PC-3 (cell line): ENCODE measurements around the gene PLEKHH2. TPM values are rescaled to one million over a fixed set of nuclear protein-coding genes. Genes with fewer than 3 reads are reported as not detected.

Source experiments
- ATAC-seq: fragments of 200-7000 bp; cut with Tn5 transposase; 2 replicates; pipeline ENCODE4 v1.9.1; 2020; ENCODE audit warnings: mild to moderate bottlenecking, moderate library complexity
- BruUV-seq: library from RNA; stranded (reverse); fragments of 400-500 nt; replicated peaks from 2 replicates; lab custom pipeline; 2021; lab: Mats Ljungman, UMichigan
- CTCF ChIA-PET: fragments of 300-600 bp; sonication (Branson Sonifier 250); formaldehyde crosslinking; loops from one replicate; lab custom pipeline; 2022; ENCODE audit warnings: antibody characterized with exemption; lab: Charles Lee
- POLR2A ChIA-PET: fragments of 300-600 bp; sonication (Branson Sonifier 250); formaldehyde crosslinking; loops from one replicate; lab custom pipeline; 2022; ENCODE audit warnings: antibody characterized with exemption; ENCODE audit not compliant: unreplicated experiment; lab: Charles Lee
- DNase-seq: peaks from one replicate; pipeline ENCODE4 v3.0.0-alpha.2; 2015
- H2AFZ ChIP-seq: fragments of 300-600 bp; sonication (generic); 2 replicates; pipeline ENCODE4 v1.6.0; 2016; ENCODE audit warnings: antibody characterized with exemption, low read length
- H3F3A ChIP-seq: fragments of 300-600 bp; sonication (generic); one replicate; pipeline ENCODE4 v1.6.0; 2017; ENCODE audit warnings: antibody characterized with exemption, low read length, control low read depth, mild to moderate bottlenecking; ENCODE audit not compliant: unreplicated experiment
- H3K27ac ChIP-seq: fragments of 300-600 bp; sonication (generic); 2 replicates; pipeline ENCODE4 v1.5.1; 2016; ENCODE audit warnings: mild to moderate bottlenecking, low read length
- H3K27me3 ChIP-seq: fragments of 300-600 bp; sonication (generic); 2 replicates; pipeline ENCODE4 v1.6.1; 2016; ENCODE audit warnings: low read length, mixed read lengths
- H3K36me3 ChIP-seq: fragments of 300-600 bp; sonication (generic); 2 replicates; pipeline ENCODE4 v1.6.1; 2016; ENCODE audit warnings: low read depth, mixed run types, low read length, mixed read lengths
- H3K4me1 ChIP-seq: fragments of 300-600 bp; sonication (generic); 2 replicates; pipeline ENCODE4 v1.5.1; 2016; ENCODE audit warnings: low read length; ENCODE audit not compliant: insufficient read depth
- H3K4me2 ChIP-seq: fragments of 300-600 bp; sonication (generic); 2 replicates; pipeline ENCODE4 v1.6.0; 2016; ENCODE audit warnings: low read length
- H3K4me3 ChIP-seq: fragments of 300-600 bp; sonication (generic); 2 replicates; pipeline ENCODE4 v1.5.1; 2016; ENCODE audit warnings: mild to moderate bottlenecking, low read length, mixed read lengths
- H3K79me2 ChIP-seq: fragments of 300-600 bp; sonication (generic); 2 replicates; pipeline ENCODE4 v1.6.1; 2017; ENCODE audit warnings: low read length, mixed read lengths
- H3K9ac ChIP-seq: fragments of 300-600 bp; sonication (generic); 2 replicates; pipeline ENCODE4 v1.6.0; 2016; ENCODE audit warnings: mild to moderate bottlenecking, low read length
- H3K9me2 ChIP-seq: fragments of 300-600 bp; sonication (generic); replicated peaks from 2 replicates; pipeline ENCODE4 v1.6.1; 2016; ENCODE audit warnings: mixed run types, low read length, mixed read lengths
- H3K9me3 ChIP-seq: fragments of 300-600 bp; sonication (generic); 2 replicates; pipeline ENCODE4 v1.6.1; 2016; ENCODE audit warnings: low read length, mixed read lengths
- H4K20me1 ChIP-seq: fragments of 300-600 bp; sonication (generic); 2 replicates; pipeline ENCODE4 v1.6.1; 2016; ENCODE audit warnings: low read length, mixed read lengths
- EZH2 ChIP-seq: fragments of 300-600 bp; sonication (generic); IDR thresholded peaks from one replicate; pipeline ENCODE4 v1.6.1; 2017; ENCODE audit warnings: antibody characterized with exemption, mild to moderate bottlenecking, low read length; ENCODE audit not compliant: unreplicated experiment
- EZH2phosphoT487 ChIP-seq: fragments of 300-600 bp; sonication (generic); IDR thresholded peaks from 2 replicates; pipeline ENCODE4 v1.6.1; 2018; ENCODE audit warnings: mild to moderate bottlenecking, antibody characterized with exemption, low read length, borderline replicate concordance
- intact Hi-C: fragments of 100-400 bp; cut with micrococcal nuclease; formaldehyde crosslinking; loops from 2 replicates; pipeline ENCODE4 v1.9.0; 2023
- total RNA-seq: library from RNA; depleted of rRNA; stranded (reverse); fragments of >200 nt; gene quantifications from 2 replicates; pipeline ENCODE4 v1.2.3, GENCODE V29; 2014
- TF ChIP-seq, protein P1 (sequence below): fragments of 300-600 bp; sonication (generic); conservative IDR thresholded peaks from 2 replicates; pipeline ENCODE4 v1.5.1; 2017; ENCODE audit warnings: antibody characterized with exemption, low read depth, mild to moderate bottlenecking, low read length

The PLEKHH2 gene
- total RNA-seq, 1 experiment from 2014 or later = 1.9 TPM

DNA sequence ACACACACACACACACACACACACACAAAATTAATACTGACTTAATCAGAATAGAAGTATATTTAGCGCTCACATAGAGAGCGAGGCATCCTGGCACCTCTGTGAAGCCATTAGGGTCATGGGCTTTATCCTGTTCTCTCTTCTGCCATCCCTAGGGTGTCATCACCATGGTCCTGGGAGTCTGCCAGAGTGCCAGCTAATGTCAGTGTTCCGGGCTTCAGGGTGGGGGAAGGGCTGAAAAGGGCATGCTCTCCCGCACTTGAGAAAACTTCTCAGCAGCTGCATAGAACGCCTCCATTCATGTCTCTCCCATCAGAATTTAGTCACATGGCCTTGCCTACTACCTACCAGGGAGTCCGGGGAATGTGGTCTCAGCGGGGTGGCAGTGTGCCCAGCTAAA lies 117.1 kb downstream of the PLEKHH2 start:
- Histone ChIP-seq H3K9me3 (no peaks in the 10 kb centered on the region), H3K4me3 (no peak overlapping the region), H3K9me2 (no peaks in the 10 kb centered on the region), H3K27me3 (no peaks in the 10 kb centered on the region), H3K4me1 (peaks cover 12% of the 10 kb centered on the region), H3K27ac (no peak overlapping the region), H4K20me1 (no peaks in the 10 kb centered on the region), H3K79me2 (no peaks in the 10 kb centered on the region), H3K4me2 (no peak overlapping the region), H3K9ac (no peak overlapping the region), H2AFZ (no peak overlapping the region), H3K36me3 (no peaks in the 10 kb centered on the region), H3F3A (peaks cover 6% of the 10 kb centered on the region)
- no peak for ATAC-seq
- no TSS peak for BruUV-seq
- ChIA-PET CTCF (no interaction called here), POLR2A (no interaction called here)
- no peak for DNase-seq
- TF ChIP-seq, protein P1, sequence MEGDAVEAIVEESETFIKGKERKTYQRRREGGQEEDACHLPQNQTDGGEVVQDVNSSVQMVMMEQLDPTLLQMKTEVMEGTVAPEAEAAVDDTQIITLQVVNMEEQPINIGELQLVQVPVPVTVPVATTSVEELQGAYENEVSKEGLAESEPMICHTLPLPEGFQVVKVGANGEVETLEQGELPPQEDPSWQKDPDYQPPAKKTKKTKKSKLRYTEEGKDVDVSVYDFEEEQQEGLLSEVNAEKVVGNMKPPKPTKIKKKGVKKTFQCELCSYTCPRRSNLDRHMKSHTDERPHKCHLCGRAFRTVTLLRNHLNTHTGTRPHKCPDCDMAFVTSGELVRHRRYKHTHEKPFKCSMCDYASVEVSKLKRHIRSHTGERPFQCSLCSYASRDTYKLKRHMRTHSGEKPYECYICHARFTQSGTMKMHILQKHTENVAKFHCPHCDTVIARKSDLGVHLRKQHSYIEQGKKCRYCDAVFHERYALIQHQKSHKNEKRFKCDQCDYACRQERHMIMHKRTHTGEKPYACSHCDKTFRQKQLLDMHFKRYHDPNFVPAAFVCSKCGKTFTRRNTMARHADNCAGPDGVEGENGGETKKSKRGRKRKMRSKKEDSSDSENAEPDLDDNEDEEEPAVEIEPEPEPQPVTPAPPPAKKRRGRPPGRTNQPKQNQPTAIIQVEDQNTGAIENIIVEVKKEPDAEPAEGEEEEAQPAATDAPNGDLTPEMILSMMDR = no peak
- TF ChIP-seq EZH2 (no peak), EZH2phosphoT487 (no peak)
- intact Hi-C loops = no loop called here

DNA sequence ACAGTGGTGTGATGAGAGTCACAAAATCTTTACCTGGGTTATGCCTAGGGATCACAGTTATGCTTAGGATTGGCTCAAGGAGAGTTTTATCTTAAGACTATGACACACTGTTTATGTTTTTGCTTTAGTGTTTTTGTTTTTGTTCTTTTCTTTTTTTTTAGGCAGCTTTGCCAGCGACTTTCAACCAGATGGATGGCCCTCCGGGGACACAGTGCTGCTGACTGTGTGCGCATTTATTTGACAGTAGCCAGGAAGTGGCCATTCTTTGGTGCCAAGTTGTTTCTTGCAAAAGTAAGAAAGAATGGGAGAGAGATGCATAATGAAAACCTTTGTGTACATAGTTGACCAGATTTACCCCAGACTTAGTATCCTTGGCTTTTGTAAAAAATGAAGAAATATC lies 121.7 kb downstream of the PLEKHH2 start:
- no peaks in the 10 kb centered on the region for H3K79me2 ChIP-seq
- H3K9me3 ChIP-seq = no peaks in the 10 kb centered on the region
- H2AFZ ChIP-seq = peak overlapping the region; percentile 27; the same call in 1 of the 2 replicates
- peaks cover 42% of the 10 kb centered on the region for H3K4me1 ChIP-seq
- TF ChIP-seq, protein P1 = no peak
- no peak for TF ChIP-seq EZH2
- no peak for TF ChIP-seq EZH2phosphoT487
- no peaks in the 10 kb centered on the region for H3K36me3 ChIP-seq
- H3K27ac ChIP-seq = peak overlapping the region; percentile 96
- H3K9me2 ChIP-seq = no peaks in the 10 kb centered on the region
- peaks cover 9% of the 10 kb centered on the region for H3F3A ChIP-seq
- BruUV-seq = no TSS peak
- peak overlapping the region; percentile 25; the same call in 1 of the 2 replicates for H3K4me3 ChIP-seq
- H3K4me2 ChIP-seq = peak overlapping the region; percentile 72
- H3K27me3 ChIP-seq = no peaks in the 10 kb centered on the region
- ChIA-PET POLR2A (no interaction called here), CTCF (no interaction called here)
- intact Hi-C loops = loop anchor here (1.0 to 2.0 kb wide), 4 partner anchors 15 to 142 kb away; no protein-coding TSS in a partner anchor
- DNase-seq (peak; percentile 65), ATAC-seq (peak; percentile 52)
- H3K9ac ChIP-seq = peak overlapping the region; percentile 61
- H4K20me1 ChIP-seq = no peaks in the 10 kb centered on the region

DNA sequence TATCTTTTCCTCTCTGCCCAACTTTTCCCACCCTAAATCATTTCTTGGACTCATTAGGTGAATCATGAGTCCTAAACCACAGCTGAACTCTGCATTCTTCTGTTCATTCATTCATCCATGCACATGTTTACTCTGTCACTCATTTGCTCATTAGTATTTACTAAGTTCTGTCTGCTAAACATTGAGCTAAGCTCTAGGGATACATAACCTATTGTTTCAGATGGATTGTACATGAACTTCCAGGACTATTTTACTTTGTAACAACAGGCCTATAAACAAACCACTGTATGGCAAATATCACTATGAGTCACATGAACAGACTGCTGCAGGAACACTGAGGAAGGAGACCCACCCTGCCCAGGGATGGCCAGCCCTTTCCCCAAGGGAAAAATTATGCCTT lies 122.1 kb downstream of the PLEKHH2 start:
- peak; percentile 91 for DNase-seq
- ATAC-seq = peak; percentile 96
- TF ChIP-seq EZH2phosphoT487 (no peak), EZH2 (no peak)
- TF ChIP-seq, protein P1 = no peak
- H3K36me3 ChIP-seq = no peaks in the 10 kb centered on the region
- H3K9me2 ChIP-seq = no peaks in the 10 kb centered on the region
- H3K9me3 ChIP-seq = no peaks in the 10 kb centered on the region
- no peaks in the 10 kb centered on the region for H3K27me3 ChIP-seq
- H3K27ac ChIP-seq = peak overlapping the region; percentile 96
- H3K4me3 ChIP-seq = no peak overlapping the region
- H3K4me2 ChIP-seq = peak overlapping the region; percentile 72
- H3K9ac ChIP-seq = peak overlapping the region; percentile 80
- POLR2A ChIA-PET = interaction anchor here (0.6 kb wide), 1 partner anchor 17 kb away, joined by 3 read pairs; no protein-coding TSS in a partner anchor
- no peaks in the 10 kb centered on the region for H3K79me2 ChIP-seq
- peaks cover 42% of the 10 kb centered on the region for H3K4me1 ChIP-seq
- intact Hi-C loops = loop anchor here (1.0 to 2.0 kb wide), 4 partner anchors 14 to 142 kb away; no protein-coding TSS in a partner anchor
- peaks cover 9% of the 10 kb centered on the region for H3F3A ChIP-seq
- peak overlapping the region; percentile 27; the same call in 1 of the 2 replicates for H2AFZ ChIP-seq
- no peaks in the 10 kb centered on the region for H4K20me1 ChIP-seq
- CTCF ChIA-PET = no interaction called here
- BruUV-seq = no TSS peak
